Ovary (tissue), 9 donors: ENCODE measurements around the gene MMS19. TPM values are rescaled to one million over a fixed set of nuclear protein-coding genes. Genes with fewer than 3 reads are reported as not detected.

Experiments
- DNase-seq, 5 donors: peaks; one replicate each; pipeline ENCODE4 v3.0.0-alpha.2; 2019 to 2020
- H3K27ac ChIP-seq, 2 donors: fragments of 200-600 bp; one replicate each; pipeline versions ENCODE4 v1.5.1 to v1.8.0; 2019 to 2022
- H3K27me3 ChIP-seq: fragments of 200-600 bp; one replicate; pipeline ENCODE4 v1.8.0; 2022
- H3K36me3 ChIP-seq: fragments of 200-600 bp; sonication (generic); one replicate; pipeline ENCODE4 v1.5.1; 2019
- H3K4me1 ChIP-seq: one replicate; pipeline ENCODE4 v1.8.1; 2013; ENCODE audit warnings: mild to moderate bottlenecking, moderate library complexity; ENCODE audit not compliant: insufficient read depth
- H3K4me3 ChIP-seq: fragments of 200-600 bp; sonication (generic); one replicate; pipeline ENCODE4 v1.5.1; 2017
- H3K9me3 ChIP-seq, 2 donors: fragments of 200-600 bp in 1 of 2; sonication (generic) in 1 of 2; one replicate each; pipeline versions ENCODE4 v1.5.1 to v1.8.1; 2013 to 2019; ENCODE audit warnings: mild to moderate bottlenecking in 1 of 2, moderate library complexity in 1 of 2
- CTCF ChIP-seq, 3 donors: fragments of 450-650 bp in 2 of 3; fragments of 200-600 bp in 1 of 3; IDR thresholded peaks; one replicate each; pipeline versions ENCODE4 v1.5.1 to v1.8.0; 2016 to 2022; ENCODE audit warnings: antibody characterized with exemption in 3 of 3, mild to moderate bottlenecking in 1 of 3
- EP300 ChIP-seq: sonication (generic); formaldehyde crosslinking; IDR thresholded peaks from one replicate; pipeline ENCODE4 v1.6.1; 2017; ENCODE audit warnings: antibody characterized with exemption
- POLR2A ChIP-seq: fragments of 450-650 bp; IDR thresholded peaks from one replicate; pipeline ENCODE4 v1.6.1; 2017; ENCODE audit warnings: antibody characterized with exemption, mild to moderate bottlenecking, moderate library complexity
- WGBS, 3 donors: extraction: QIAGEN DNeasy Blood & Tissue Kit in 1 of 3; methylation state at CpG; one replicate each; pipeline versions ENCODE4 v1.1.5 to v1.1.7; 2013 to 2017; 5-methylcytosine and 5-hydroxymethylcytosine counted together
- intact Hi-C, 4 donors: fragments of 100-400 bp; cut with DNase I; formaldehyde crosslinking; loops; one replicate each; pipeline versions ENCODE4 v1.11.0 to v1.15.1; 2022 to 2023
- polyA plus RNA-seq, 2 donors: library from polyadenylated mRNA; stranded (reverse); fragments of 200-250 nt in 1 of 2; fragments of 350-450 nt in 1 of 2; fragmentation: Illumina TruSeq in 1 of 2; extraction: RNeasy Lipid Tissue Mini Kit (QIAGEN cat#74804) in 1 of 2; gene quantifications; one replicate each; pipeline ENCODE4 v1.2.3, GENCODE V29; 2013 to 2014
- total RNA-seq, 7 donors: library from RNA; depleted of rRNA in 2 of 7; stranded (reverse); fragments of >200 nt in 2 of 7; fragmentation: NEBNext Ultra II Directional in 3 of 7; extraction: Animal tissue kit (Norgen Biotek cat#: 25700) in 3 of 7; gene quantifications; one replicate each; pipeline versions ENCODE4 v1.1.0 to v1.2.4, GENCODE V29; 2016 to 2023
- donor health status: DM: no; HTN: no; CAD: no; lungs with moderate emphysema.
- donor health status: DM: no; HTN: no; CAD: no.
- donor health status: Bipolar disorder and iron deficiency.
- donor health status: DM: yes; HTN: yes; CAD: no.
- donor health status: DM: no; HTN: no; CAD: no.
- donor health status: DM: yes; HTN: yes; CAD: no.

The MMS19 gene
- total and polyA plus RNA-seq, 9 donors: 45.3 to 63.6 (median 56.4) TPM

- no peaks in the 10 kb centered on the region for H3K4me1 ChIP-seq
- H3K27ac ChIP-seq: no peak overlapping the region
- WGBS, 3 donors: 74 to 82% (median 78%) methylated on average over 7 of the region's 7 CpGs
Observed at GRCh38 chr10:97459933-97460332, 38.3 kb downstream of the MMS19 start.

GRCh38 chr10:97459111-97459510 lies 39.1 kb downstream of the MMS19 start:
- H3K27me3 ChIP-seq: no peaks in the 10 kb centered on the region
- WGBS, 3 donors: 85 to 93% (median 88%) methylated on average over 7 of the region's 7 CpGs
- H3K4me1 ChIP-seq: no peaks in the 10 kb centered on the region
- intact Hi-C loops: no loop called here
- no peak for DNase-seq
- H3K4me3 ChIP-seq: no peak overlapping the region
- TF ChIP-seq EP300 (no peak), CTCF (IDR thresholded peaks at IDR 0.05) (no peak), POLR2A (no peak)
- H3K9me3 ChIP-seq: no peaks in the 10 kb centered on the region
- no peak overlapping the region for H3K27ac ChIP-seq
- no peaks in the 10 kb centered on the region for H3K36me3 ChIP-seq

More at GRCh38 chr10:97459933-97460332, 38.3 kb downstream of the MMS19 start:
- intact Hi-C loops: loop anchor here in 3 of 4 donors (5.0 kb wide), 2 partner anchors 92 to 152 kb away; no protein-coding TSS in a partner anchor
- no peak for DNase-seq
- H3K27me3 ChIP-seq: no peaks in the 10 kb centered on the region
- no peaks in the 10 kb centered on the region for H3K9me3 ChIP-seq
- no peaks in the 10 kb centered on the region for H3K36me3 ChIP-seq
- no peak for TF ChIP-seq EP300
- no peak for TF ChIP-seq POLR2A
- TF ChIP-seq CTCF (IDR thresholded peaks at IDR 0.05): no peak
- H3K4me3 ChIP-seq: no peak overlapping the region

GRCh38 chr10:97456686-97457065 lies 41.5 kb downstream of the MMS19 start:
- intact Hi-C loops: no loop called here
- WGBS, 3 donors: 55 to 56% (median 55%) methylated on average over 3 of the region's 3 CpGs

GRCh38 chr10:97456034-97456685 lies 42.1 kb downstream of the MMS19 start:
- no peak for TF ChIP-seq CTCF (IDR thresholded peaks at IDR 0.05)
- TF ChIP-seq EP300: no peak
- no peak for TF ChIP-seq POLR2A
- no peak for DNase-seq
- WGBS, 3 donors: 59 to 75% (median 64%) methylated on average over 5 of the region's 5 CpGs
- intact Hi-C loops: no loop called here
- no peaks in the 10 kb centered on the region for H3K36me3 ChIP-seq
- no peak overlapping the region for H3K4me3 ChIP-seq
- peaks cover 1% of the 10 kb centered on the region for H3K4me1 ChIP-seq
- H3K27ac ChIP-seq: no peak overlapping the region
- H3K9me3 ChIP-seq: no peaks in the 10 kb centered on the region
- no peaks in the 10 kb centered on the region for H3K27me3 ChIP-seq

More at GRCh38 chr10:97456686-97457065, 41.5 kb downstream of the MMS19 start:
- TF ChIP-seq CTCF (IDR thresholded peaks at IDR 0.05) (no peak), EP300 (no peak), POLR2A (no peak)
- DNase-seq: no peak
- H3K4me1 ChIP-seq: peaks cover 1% of the 10 kb centered on the region
- H3K9me3 ChIP-seq: no peaks in the 10 kb centered on the region
- H3K27ac ChIP-seq: no peak overlapping the region
- no peak overlapping the region for H3K4me3 ChIP-seq
- H3K36me3 ChIP-seq: no peaks in the 10 kb centered on the region
- H3K27me3 ChIP-seq: no peaks in the 10 kb centered on the region
